Testis (tissue), 2 donors: ENCODE results near the gene ARFGAP1.

ENCODE experiments used
- CTCF ChIP-seq, 3 experiments: fragments of 450-650 bp in 2 of 3; fragments of 200-600 bp in 1 of 3; sonication (generic) in 1 of 3; IDR thresholded peaks; one replicate each; pipeline ENCODE4 v1.5.1; 2016 to 2019; ENCODE audit warnings: antibody characterized with exemption in 3 of 3, mild to moderate bottlenecking in 2 of 3, moderate library complexity in 1 of 3
- POLR2A ChIP-seq: fragments of 450-650 bp; IDR thresholded peaks from one replicate; pipeline ENCODE4 v1.6.1; 2017; ENCODE audit warnings: antibody characterized with exemption, mild to moderate bottlenecking, moderate library complexity

GRCh38 chr20:63284544-63284949 is 11.9 kb downstream of the ARFGAP1 start:
- TF ChIP-seq CTCF (IDR thresholded peaks at IDR 0.05) (no peak), POLR2A (no peak)
